HG03521 (cell line): ENCODE data around the gene CEBPA.

Experiments
- ATAC-seq: cut with Tn5 transposase; IDR thresholded peaks from one replicate; pipeline ENCODE4 v1.9.1; 2021; ENCODE audit warnings: mild to moderate bottlenecking, moderate library complexity; ENCODE audit not compliant: unreplicated experiment

The CEBPA gene

DNA sequence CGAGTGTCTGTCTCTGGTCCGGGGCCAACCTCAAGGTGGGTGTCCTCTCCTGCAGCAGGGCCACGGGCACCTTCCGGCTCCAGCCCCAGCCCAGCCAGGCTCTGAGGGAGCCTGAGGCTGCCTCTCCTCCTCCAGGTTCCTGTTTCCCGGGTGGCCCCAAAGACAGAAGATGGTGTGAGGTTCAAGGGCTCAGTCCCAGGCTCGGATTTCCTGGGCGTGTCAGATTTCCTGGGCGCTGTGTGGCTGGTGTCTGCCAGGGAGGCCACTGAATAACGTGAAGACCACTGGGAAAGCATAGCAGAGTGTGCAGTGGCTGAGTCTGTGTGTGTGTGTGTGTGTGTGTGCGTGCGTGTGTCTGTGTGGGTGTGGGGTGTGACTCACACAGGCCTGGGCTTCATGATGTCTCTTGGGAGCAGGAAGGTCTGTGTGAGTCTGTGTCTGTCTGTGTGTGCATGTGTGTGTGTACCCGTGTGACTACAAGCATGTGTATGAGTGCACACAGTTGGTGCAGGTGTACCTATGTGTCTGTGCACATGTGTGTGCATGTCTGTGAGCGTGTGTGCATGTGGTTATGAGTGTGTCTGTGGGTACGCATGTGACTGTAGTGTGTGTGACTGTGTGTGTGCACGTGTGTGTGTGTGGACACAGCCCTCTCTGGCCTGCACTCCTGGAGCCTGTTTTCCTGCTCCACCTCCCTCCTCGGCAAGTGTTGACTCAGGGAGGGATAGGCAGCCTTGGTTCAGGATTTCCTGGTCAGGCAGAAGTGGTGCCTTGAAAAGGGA is 28.3 kb downstream of the CEBPA start:
- ATAC-seq: no peak

DNA sequence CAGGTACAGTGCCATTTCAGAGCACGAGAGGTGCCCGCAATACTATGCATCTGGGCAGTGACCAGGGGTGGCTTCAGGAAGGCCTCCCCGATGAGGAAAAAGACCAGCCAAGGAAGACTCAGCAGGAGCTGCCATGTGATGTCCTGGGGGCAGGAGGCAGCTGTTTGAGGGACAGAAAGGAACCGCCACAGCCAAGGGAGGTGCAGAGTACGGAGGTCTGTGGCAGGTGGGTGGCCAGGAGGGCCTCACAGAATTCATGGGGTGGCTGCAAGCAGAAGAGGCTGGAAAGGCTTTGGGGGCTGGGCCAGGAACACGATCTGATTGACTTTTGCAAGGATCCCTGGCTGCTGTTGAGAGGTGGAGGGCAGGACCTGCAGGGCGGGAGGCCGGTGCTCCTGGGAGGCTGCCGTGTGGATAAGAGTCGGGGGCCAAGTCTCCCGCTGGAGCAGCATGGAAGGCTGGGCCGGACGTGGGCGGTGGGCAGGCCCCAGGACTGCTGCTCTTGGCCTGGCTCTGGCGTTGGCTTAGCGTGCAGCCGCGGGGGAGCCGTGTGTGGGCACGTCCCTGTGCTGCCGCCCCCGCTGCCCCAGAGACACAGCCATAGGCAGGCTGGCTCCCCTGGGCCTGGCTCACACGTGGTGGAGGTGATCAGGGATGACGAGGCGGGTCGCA is 29.1 kb downstream of the CEBPA start:
- no peak for ATAC-seq

DNA sequence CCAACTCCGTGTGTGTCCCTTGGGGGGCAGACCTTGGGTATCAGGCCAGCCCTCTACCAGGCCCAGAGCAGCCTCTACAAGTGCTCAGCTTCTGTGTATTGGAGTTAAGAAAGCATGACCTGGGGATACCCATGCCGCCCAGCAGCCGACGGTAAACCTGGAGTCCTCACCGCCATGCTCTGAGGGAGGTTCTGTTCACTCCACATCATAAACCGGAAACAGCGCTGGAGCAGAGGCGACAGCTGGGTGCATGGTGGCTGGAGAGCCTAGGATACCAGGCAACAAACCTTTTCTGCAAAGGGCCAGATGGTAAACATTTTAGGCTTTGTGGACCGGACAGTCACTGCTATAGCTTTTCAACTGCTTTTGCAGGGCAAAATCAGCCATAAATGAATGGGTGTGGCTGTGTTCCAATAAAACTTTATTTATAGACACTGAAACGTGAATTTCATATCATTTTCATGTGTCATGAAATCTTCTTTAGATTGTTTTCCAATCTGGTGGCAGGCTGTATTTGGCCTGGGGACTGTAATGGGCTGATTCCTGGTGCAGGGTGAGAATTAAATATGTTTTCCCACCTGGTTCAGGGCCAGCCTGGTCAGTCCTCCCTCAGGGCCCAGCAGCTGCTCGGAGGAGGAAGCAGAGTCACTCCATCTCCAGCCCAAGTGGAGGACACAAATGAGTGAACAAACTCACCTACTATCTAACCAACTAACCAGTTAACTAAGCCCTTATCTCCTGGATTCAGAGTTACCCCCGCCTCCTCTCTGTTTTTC is 30.9 kb downstream of the CEBPA start:
- ATAC-seq: no peak

DNA sequence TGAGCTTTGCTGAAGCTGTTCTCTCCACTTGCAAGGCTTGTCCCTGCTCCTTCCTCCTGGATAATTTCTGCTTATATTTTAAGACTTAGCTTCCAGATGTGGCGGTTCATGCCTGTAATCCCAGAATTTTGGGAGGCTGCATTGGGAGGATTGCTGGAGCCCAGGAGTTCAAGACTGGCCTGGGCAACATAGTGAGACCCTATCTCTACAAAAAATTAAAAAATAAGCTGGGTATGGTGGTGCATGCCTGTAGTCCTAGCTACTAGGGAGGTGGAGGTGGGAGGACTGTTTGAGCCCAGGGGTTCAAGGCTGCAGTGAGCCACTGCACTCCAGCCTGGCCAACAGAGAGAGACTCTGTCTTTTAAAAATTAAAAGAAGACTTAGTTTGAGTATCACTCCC is 31.6 kb downstream of the CEBPA start:
- no peak for ATAC-seq

DNA sequence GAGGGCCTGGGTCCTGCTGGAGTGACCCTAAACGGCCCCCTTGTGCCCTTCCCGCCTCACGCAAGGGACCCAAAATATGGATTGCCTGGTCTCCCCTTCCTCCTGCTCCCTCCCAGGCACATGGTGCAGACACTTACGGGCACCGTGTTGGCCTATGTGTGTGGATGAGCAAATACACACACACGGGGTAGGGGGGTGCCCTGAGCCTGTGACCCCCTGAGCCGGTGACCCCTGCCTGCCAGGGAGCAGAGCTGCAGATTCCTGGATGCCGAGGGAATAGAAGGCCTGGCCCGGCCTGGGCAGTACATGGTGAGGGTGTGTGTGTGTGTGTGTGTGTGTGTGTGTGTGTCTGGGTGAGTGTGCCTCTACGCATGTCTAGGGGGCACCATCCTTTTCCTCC is 33.3 kb downstream of the CEBPA start:
- no peak for ATAC-seq

DNA sequence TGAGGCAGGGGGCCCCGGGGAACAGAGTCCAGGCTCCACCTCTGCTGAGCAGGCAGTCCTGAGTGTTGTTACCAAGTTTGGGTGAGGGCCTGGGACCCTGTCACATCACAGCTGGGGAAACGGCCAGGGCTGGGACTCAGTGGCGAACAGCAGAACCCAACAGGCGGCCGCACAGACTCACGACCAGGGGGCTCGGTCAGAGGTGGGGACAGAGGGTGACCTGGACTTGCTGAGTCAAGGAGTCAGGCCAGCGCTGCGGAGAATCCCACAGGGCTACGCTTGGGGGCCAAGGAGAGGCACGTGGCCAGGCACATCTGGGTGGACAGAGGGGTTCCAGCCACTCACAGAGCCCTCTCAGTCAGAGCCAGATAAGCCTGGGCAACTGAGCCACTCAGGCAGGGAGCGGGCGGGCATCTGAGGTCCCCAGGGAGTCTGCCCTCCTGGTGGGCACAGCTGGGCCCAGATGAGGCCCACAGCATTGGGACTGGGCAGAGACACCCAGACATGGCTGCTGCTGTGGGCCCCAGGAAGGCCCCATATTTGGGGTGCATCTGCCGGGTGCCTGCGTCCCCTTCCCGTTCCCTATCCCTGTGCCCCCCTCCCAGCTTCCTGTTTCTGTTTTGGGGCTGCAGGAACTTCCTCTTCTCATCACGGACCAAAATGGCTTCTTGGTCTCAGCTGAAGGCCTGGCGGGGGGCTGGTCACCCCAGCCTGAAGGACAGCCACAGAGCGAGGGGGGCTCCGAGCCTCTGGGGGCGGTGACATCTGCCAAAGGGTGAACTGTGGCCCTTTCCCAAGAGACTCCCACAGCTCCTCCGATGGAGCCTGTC is 34.0 kb downstream of the CEBPA start:
- no peak for ATAC-seq

DNA sequence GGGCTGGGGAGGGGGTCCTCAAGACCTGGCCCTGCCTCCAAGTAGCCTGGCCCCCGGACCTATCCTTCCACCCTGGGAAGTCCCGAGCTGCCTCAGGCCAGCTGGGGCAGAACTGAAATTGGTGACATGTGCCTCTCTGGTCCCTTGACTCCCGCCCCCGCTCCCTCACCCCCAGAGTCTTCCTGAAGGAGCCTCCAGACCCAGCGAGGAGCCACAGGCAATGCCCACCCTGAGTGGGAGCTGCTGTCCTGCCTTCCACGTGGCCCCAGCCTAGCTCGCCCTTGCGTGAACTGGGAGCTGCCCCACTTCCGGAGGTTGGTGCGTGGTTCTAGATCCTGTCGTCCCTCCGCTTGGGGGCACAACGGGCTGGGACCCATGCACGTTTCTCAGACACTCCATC is 34.6 kb downstream of the CEBPA start:
- ATAC-seq: no peak

DNA sequence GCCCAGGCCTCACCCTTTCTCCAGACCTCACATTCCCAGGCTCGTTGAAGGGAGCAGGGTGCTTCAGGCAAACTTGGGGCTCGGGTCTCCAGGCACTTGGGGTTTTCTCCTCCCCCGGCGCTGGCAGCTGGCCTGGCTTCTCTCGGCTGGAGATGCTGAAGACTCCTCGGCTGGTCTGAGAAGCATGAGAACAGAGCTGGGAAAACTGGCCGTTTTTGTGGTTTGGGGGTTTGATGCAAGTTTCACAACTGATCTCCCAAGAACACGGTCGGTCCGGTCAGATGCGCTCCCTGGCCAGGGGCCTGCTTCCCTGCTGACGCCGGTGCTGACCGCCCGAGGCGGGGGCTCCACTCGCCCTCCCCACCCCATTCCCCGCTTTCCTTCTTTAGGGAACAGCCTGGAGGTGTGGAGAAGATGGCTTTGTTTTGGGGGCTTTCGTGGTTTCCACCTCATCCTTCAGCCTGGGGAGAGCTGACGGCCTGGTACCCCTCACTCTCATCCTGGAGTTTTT is 35.3 kb downstream of the CEBPA start:
- ATAC-seq: no peak

DNA sequence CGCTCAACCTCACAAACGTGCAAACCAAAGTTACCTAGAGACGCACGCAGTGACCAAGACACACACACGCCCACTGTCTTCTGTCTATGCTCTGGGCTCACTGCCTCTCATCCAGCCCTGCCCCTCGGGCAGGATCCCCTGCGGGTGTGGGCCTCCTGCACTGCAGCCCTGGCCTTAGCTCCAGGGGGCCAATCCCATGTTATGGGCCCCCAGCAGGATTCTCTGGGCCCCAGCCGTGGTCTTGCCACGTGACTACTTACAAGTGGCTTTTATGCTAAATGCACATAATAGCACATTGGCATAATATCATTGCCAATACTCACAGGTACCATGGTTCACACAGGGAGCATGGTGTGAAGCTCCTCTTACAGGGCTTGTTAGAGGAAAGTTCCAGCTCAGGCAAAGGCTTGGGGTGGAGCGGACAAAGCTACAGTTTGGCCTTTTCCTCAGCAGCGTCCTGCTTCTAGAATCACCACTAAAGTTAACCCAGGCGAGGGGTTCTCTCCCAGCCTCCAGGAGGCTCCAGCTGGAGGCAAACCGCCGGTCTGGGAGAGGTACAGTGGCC is 37.4 kb downstream of the CEBPA start:
- no peak for ATAC-seq

DNA sequence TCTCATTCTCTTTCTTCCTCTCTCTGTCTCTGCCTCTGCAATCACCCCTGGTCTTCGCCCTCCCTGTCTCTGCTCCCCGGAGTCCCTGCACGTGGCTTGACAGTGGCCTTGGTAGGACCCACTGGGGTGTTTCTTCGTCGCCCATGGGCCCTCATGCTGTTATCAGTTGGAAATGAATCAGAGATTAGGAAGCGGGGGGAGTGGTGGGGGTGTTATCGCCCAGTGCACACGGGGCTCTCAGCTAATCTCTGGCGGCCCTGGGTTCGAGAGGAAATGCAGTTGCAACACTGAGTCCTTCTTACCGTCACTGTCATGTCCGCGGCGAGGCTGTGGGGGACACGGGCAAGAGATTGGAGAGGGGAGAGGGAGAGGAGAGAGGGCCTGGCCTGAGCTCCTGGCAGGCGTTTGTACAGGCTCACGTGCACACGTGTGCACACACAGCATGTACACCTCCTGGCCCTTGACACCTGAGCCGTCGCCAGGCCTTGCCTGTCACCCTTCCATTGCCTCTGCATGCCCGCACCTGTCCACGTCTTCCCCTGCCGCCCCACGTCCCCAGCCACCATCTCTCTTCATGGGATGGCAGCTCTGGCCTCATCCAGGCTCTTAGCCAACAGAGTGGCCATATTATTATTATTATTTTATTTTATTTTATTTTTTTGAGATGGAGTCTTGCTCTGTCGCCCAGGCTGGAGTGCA is 38.9 kb downstream of the CEBPA start:
- ATAC-seq: no peak

DNA sequence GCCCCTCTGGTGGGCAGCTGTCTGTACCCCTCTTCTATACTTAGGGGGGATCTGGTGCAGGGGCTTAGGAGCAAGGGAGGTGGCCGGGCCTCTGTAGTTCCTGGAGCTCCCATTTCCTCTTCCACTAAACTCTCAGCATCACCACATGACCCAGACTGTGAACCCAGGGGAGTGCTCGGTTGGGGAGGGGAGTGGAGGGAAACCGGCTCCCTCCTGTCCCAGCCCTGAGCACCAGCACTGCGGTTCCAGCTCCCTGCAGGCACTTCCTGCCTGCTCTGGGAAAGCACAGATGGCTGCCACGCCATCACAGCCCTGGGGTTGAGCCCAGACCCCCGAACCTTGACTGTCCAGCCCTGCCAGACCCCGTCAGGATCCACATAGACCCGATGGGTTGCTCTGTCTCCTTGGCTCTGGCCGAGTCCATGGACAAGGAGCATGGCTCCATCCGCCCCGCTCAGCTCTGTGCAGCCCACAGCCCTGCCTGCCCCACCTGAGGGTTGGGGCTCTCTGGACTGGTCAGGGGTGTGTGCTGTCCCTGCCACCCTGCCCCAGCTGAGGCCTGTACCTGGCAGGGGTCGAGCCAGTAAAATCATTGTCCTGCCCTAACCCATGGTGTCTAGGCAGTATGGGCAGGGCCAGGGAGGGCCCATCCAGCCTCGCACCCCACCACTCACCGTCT is 40.7 kb downstream of the CEBPA start:
- ATAC-seq: no peak

DNA sequence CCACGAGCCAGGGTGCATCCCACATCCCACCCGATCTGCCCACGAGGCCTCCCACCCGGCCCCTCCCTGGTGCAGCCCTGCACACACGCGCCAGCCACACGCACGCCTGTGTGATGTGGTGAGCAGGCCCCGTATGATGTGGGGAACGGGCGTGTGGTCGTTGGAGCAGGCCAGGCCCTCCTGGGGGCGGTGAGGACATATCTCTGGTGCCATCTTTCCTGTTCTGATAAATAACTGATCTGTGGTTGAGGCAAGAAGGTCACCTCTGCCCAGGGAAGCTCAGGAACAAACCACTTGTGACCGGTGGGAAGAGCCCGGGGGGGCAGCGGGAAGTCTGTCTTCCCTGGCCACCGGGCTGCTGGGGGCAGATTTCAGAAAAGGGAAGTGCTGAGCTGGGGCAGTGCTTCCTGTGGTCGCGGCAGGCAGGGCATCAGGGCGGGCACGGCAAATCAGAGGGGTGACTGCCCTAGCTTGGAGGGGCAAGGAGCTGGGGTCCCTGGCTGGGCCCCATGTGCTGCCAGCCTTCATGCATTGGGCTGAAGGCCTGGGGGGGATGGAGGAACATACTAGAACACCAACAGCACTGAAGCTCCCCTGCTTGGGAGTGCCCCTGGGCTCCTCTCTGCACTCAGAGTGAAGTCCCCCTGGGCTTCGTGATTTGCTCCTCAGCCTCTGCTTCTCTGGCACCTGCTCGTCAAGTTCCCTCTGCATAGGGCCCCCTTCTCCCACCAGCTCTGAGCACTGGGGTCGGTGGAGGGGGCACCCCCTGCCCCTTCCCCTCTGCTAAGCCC is 41.5 kb downstream of the CEBPA start:
- no peak for ATAC-seq

DNA sequence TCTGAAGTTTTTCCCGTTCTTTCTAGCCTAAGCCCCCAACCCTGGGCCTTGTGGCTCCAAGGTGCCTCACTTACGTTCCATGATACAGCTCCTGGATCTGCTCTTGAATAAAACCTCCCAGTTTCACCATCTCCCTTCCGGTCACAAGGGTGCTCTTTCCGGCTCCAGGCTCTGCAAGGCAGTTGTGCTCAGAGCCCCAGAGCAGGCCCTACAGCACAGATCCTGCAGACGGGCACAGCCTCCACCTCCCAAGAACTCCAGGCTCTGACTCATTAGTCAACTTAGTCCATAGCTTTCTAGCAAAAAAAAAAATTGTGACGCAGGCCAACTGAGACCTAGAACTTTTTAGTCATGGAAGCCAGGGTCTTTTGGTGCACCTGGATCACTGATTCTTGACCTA is 42.8 kb downstream of the CEBPA start:
- no peak for ATAC-seq

DNA sequence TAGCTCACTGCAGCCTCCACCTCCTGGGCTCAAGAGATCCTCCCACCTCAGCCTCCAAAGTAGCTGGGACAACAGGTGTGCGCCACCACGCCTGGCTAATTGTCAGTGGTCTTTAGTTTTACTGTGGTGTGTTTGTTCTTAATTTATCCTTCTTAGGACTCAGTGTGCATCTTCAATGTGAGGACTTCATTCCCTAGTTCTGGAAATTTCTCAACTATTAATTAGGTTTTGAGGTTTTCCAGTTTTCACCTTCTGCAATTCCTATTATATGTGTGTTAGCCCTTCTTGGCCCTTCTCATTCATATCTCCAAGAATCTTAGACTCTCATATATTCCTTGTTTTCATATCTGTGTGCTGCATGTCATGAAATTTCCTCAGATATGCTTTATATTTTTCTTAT is 44.5 kb downstream of the CEBPA start:
- no peak for ATAC-seq

DNA sequence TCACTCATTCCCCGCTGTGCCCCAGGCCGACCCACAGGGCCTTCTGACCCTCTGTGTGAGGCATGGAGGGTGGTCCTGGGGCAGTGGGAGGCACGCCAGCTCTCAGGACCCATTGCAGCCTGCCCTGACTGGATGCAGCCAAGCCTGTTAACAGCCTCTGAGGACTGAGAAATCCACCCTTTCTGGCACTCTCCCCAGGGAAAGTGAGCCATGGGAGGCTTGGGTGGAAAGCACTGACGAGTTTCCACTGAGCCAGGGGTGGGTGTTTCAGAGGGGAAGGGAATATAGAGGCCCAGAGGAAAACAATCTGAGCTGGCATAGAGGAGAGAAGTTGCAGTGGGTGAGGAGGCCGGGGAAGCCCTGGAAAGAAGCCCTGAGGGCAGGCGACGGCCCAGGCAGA is 46.1 kb downstream of the CEBPA start:
- ATAC-seq: no peak

DNA sequence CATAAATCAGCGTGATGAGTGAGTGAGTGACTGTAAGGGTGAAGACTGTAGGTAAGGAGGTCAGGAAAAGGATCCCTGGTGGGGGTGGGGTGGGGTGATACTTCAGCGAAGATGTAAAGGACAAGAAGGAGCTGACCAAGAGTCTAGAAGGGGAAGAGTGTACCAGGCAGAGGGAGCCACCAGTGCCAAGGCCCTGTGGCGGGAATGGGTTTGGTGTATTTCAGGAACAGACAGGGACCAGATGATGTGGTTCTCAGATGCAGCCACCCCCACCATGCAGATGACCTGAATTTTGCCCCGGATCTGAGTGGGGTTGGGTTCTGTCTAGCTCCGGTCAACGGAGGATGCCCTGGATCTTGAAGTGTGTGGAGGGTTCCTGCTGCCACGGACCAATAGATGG is 46.6 kb downstream of the CEBPA start:
- no peak for ATAC-seq

DNA sequence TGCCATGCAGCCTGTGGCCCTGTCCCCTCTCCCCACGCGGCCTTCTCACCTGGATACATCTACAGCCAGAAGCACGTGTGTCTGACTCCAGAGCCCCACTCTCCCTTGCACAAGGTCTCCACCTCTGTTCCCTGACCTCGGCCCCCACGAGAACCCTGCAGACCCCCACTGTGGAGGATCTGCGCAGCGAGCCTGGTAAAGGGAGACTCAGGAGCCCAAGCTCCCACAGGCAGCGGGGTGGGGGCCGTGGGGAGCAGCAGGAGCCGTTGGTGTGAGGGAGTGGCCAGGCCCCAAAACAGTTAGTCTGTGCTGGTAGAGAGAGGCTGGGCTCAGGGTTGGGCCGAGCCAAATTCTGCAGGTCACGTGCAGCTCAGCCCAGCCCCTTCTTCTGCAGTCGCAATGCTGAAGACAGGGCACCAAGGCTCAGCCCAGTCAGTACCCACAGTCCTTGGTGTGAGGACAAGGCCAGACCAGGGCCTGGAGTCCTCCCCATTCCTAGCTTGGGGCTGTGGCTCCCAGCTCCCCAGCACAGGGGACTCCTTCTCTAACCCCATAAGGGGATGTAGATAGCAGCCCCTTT is 48.0 kb downstream of the CEBPA start:
- ATAC-seq: no peak

DNA sequence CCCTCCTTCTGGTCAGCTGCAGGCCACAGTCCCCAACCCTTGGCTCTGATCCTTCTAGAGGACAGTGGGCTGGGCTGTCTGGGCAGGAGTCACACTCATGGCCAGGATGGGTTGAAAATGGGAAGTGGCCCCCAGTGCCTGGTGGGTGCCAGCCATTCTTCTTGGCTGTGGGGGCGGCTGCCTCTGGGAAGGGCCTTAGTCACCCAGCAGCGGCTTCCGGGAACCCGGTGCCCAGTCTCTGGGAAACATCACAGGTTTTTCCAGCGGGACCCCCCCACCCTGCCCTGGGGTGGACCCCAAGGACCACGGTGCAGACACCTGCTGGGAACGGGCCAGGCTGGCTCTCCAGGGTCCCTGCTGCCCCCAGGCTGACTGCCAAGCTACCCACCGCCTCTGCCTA is 49.4 kb downstream of the CEBPA start:
- no peak for ATAC-seq
